ENCODE data around the gene TMEM39B.
A peak's percentile ranks its signal among the peaks of the same experiment; 100 is the strongest.
"Not testable (repeated sequence)": the region's sequence is repeated elsewhere in the genome, so short reads cannot be mapped to it uniquely, and the experiment has no call there.

The TMEM39B gene

DNA sequence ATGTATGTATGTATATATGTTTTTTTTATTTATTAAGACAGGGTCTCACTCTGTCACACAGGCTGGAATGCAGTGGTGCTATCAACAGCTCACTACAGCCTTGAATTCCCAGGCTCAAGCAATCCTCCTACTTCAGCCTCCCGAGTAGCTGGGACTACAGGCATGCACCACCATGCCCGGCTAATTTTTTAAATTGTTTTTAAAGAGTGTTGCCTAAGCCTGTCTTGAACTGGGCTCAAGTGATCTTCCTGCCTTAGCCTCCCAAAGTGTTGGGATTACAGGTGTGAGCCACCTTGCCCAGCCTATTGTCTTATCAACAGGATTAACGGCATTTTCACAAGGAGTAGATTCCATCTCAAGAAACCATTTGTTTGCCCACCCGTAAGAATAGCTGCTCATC lies 40.7 kb downstream of the TMEM39B start:
- H3K4me3 ChIP-seq (ENCODE audit: extremely low read depth, insufficient read depth, low read length, poor library complexity, severe bottlenecking); H3K27ac ChIP-seq (ENCODE audit: low read depth, low read length, severe bottlenecking); H3K9me3 ChIP-seq (ENCODE audit: control insufficient read depth, low read length); H3K4me1 ChIP-seq (ENCODE audit: control insufficient read depth, insufficient read depth, low read length, poor library complexity, severe bottlenecking): not testable (repeated sequence)
- 94 to 100% methylated on average over 2 to 3 of the region's 4 CpGs for WGBS, 2 experiments (ENCODE audit: insufficient coverage in 2 of 2)
- H3K36me3 ChIP-seq (ENCODE audit: control insufficient read depth, insufficient read depth, low read length) = peaks cover 34% of the 10 kb centered on the region

DNA sequence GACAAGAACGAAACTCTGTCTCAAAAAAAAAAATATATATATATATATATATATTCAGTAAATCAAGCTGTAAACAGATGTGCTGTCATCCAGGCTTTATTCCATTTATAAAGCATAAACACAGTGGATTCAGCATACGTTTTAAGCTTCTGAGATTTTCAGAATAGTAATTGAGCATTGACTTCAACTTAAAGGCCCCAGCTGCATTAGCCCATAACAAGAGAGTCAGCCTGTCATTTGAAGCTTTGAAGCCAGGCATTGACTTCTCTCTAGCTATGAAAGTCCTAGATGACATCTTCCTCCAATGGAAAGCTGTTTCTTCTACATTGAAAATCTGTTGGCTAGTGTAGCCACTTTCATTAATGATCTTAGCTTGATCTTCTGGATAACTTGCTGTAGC lies 41.7 kb downstream of the TMEM39B start:
- Histone ChIP-seq H3K27ac (ENCODE audit: low read depth, low read length, severe bottlenecking) (no peak overlapping the region), H3K9me3 (ENCODE audit: control insufficient read depth, low read length) (no peaks in the 10 kb centered on the region), H3K4me3 (ENCODE audit: extremely low read depth, insufficient read depth, low read length, poor library complexity, severe bottlenecking) (no peak overlapping the region), H3K36me3 (ENCODE audit: control insufficient read depth, insufficient read depth, low read length) (peaks cover 36% of the 10 kb centered on the region), H3K4me1 (ENCODE audit: control insufficient read depth, insufficient read depth, low read length, poor library complexity, severe bottlenecking) (peaks cover 6% of the 10 kb centered on the region)
- 100% methylated on average over 1 of the region's 2 CpGs; no CpG with 5 or more reads in 1 of the 2 experiments for WGBS, 2 experiments (ENCODE audit: insufficient coverage in 2 of 2)

- H3K9me3 ChIP-seq (ENCODE audit: control insufficient read depth, low read length) = no peaks in the 10 kb centered on the region
- H3K4me1 ChIP-seq (ENCODE audit: control insufficient read depth, insufficient read depth, low read length, poor library complexity, severe bottlenecking) = peaks cover 6% of the 10 kb centered on the region
- no peak overlapping the region for H3K27ac ChIP-seq (ENCODE audit: low read depth, low read length, severe bottlenecking)
- H3K36me3 ChIP-seq (ENCODE audit: control insufficient read depth, insufficient read depth, low read length) = peaks cover 32% of the 10 kb centered on the region
- 91 to 92% methylated on average over 3 to 4 of the region's 5 CpGs for WGBS, 2 experiments (ENCODE audit: insufficient coverage in 2 of 2)
- no peak overlapping the region for H3K4me3 ChIP-seq (ENCODE audit: extremely low read depth, insufficient read depth, low read length, poor library complexity, severe bottlenecking)
Observed at GRCh38 chr1:32115496-32115895, 42.8 kb downstream of the TMEM39B start.

DNA sequence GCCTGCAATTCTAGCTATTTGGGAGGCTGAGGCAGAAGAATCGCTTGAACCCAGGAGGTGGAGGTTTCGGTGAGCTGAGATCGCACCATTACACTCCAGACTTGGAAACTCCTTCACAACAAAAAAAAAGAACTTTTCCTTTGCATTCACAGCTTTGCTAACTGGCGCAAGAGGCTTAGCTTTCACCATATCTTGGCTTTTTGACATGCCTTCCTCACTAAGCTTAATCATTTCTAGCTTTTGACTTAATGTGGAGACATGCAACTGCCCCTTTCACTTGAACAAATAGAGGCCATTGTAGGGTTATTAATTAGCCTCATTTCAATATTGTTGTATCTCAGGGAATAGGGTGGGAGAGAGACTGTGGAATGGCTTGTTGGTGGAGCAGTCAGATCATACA lies 43.8 kb downstream of the TMEM39B start:
- Histone ChIP-seq H3K9me3 (ENCODE audit: control insufficient read depth, low read length) (no peaks in the 10 kb centered on the region), H3K4me3 (ENCODE audit: extremely low read depth, insufficient read depth, low read length, poor library complexity, severe bottlenecking) (no peak overlapping the region), H3K4me1 (ENCODE audit: control insufficient read depth, insufficient read depth, low read length, poor library complexity, severe bottlenecking) (peaks cover 6% of the 10 kb centered on the region), H3K36me3 (ENCODE audit: control insufficient read depth, insufficient read depth, low read length) (peaks cover 30% of the 10 kb centered on the region), H3K27ac (ENCODE audit: low read depth, low read length, severe bottlenecking) (no peak overlapping the region)
- 100% methylated on average over 2 to 4 of the region's 4 CpGs for WGBS, 2 experiments (ENCODE audit: insufficient coverage in 2 of 2)

DNA sequence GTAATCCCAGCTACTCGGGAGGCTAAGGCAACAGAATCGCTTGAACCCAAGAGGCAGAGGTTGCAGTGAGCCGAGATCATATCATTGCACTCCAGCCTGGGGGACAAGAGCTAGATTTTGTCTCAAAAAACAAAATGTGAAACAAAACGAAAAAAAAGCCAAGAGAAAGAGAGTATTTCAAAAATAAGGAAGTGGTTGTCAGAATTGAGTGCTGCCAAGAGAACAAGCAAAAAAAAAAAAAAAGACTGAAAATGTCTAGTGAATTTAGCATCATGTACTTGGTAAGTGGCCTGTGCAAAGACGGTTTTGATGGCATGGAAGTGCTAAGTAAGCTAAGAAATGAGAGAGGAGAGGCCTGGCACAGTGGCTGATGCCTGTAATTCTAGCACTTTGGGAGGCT lies 49.4 kb downstream of the TMEM39B start:
- 90 to 93% methylated on average over 5 of the region's 5 CpGs for WGBS, 2 experiments (ENCODE audit: insufficient coverage in 2 of 2)
- no peaks in the 10 kb centered on the region for H3K9me3 ChIP-seq (ENCODE audit: control insufficient read depth, low read length)

GRCh38 chr1:32123361-32123760 lies 50.6 kb downstream of the TMEM39B start:
- H3K36me3 ChIP-seq (ENCODE audit: control insufficient read depth, insufficient read depth, low read length); H3K4me1 ChIP-seq (ENCODE audit: control insufficient read depth, insufficient read depth, low read length, poor library complexity, severe bottlenecking); H3K27ac ChIP-seq (ENCODE audit: low read depth, low read length, severe bottlenecking); H3K4me3 ChIP-seq (ENCODE audit: extremely low read depth, insufficient read depth, low read length, poor library complexity, severe bottlenecking); H3K9me3 ChIP-seq (ENCODE audit: control insufficient read depth, low read length): not testable (repeated sequence)
- 100% methylated on average over 2 of the region's 2 CpGs; no CpG with 5 or more reads in 1 of the 2 experiments for WGBS, 2 experiments (ENCODE audit: insufficient coverage in 2 of 2)

More for the DNA sequence above, 49.4 kb downstream of the TMEM39B start:
- Histone ChIP-seq H3K4me1 (ENCODE audit: control insufficient read depth, insufficient read depth, low read length, poor library complexity, severe bottlenecking) (no peaks in the 10 kb centered on the region), H3K4me3 (ENCODE audit: extremely low read depth, insufficient read depth, low read length, poor library complexity, severe bottlenecking) (no peak overlapping the region), H3K36me3 (ENCODE audit: control insufficient read depth, insufficient read depth, low read length) (peaks cover 11% of the 10 kb centered on the region), H3K27ac (ENCODE audit: low read depth, low read length, severe bottlenecking) (no peak overlapping the region)

GRCh38 chr1:32125313-32125712 lies 52.6 kb downstream of the TMEM39B start:
- 94 to 100% methylated on average over 3 to 6 of the region's 8 CpGs for WGBS, 2 experiments (ENCODE audit: insufficient coverage in 2 of 2)
- peaks cover 12% of the 10 kb centered on the region for H3K36me3 ChIP-seq (ENCODE audit: control insufficient read depth, insufficient read depth, low read length)
- H3K9me3 ChIP-seq (ENCODE audit: control insufficient read depth, low read length) = no peaks in the 10 kb centered on the region
- H3K4me3 ChIP-seq (ENCODE audit: extremely low read depth, insufficient read depth, low read length, poor library complexity, severe bottlenecking) = no peak overlapping the region
- no peaks in the 10 kb centered on the region for H3K4me1 ChIP-seq (ENCODE audit: control insufficient read depth, insufficient read depth, low read length, poor library complexity, severe bottlenecking)
- H3K27ac ChIP-seq (ENCODE audit: low read depth, low read length, severe bottlenecking) = no peak overlapping the region

- Histone ChIP-seq H3K9me3 (ENCODE audit: control insufficient read depth, low read length) (no peaks in the 10 kb centered on the region), H3K36me3 (ENCODE audit: control insufficient read depth, insufficient read depth, low read length) (peaks cover 19% of the 10 kb centered on the region), H3K4me3 (ENCODE audit: extremely low read depth, insufficient read depth, low read length, poor library complexity, severe bottlenecking) (no peak overlapping the region), H3K4me1 (ENCODE audit: control insufficient read depth, insufficient read depth, low read length, poor library complexity, severe bottlenecking) (no peaks in the 10 kb centered on the region), H3K27ac (ENCODE audit: low read depth, low read length, severe bottlenecking) (no peak overlapping the region)
- WGBS, 2 experiments (ENCODE audit: insufficient coverage in 2 of 2) = 80% methylated on average over 1 of the region's 3 CpGs; no CpG with 5 or more reads in 1 of the 2 experiments
Observed at GRCh38 chr1:32126770-32127169, 54.0 kb downstream of the TMEM39B start.

DNA sequence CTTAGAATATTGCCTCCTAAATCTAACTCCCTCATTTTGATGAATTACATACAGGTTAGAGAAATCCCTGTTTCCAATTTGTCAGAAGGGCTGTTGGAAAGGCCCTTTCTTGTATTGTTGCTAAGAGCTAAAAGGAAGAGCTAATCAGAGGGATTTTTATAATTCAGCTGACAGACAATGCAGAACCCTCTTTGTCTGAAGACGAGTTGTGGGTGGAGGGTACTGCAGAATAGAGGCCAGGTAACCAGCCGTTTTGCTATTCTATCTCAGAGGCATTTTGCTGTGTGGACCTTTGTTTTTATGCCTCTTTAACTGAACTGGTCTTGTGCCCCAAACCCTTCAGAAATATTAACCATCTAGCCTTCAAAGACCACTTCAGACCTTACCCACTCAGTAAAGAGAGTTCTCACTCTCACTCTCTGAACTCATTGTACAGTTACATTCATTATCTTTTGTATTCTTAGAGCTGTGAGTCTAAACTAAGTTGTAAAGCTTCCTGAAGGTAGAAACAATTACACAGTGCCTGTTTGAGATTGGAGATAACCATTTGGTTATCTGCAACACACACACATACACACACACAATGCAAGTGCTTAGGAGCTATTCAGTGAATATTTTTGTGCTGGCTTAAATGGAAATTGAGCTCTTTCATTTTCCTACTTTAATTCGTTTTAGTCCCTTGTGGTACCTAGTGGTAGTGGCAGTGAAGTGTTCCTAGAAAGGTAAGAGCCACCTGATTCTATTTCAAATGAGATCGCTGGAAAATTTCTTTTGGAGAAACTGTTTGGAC lies 54.9 kb downstream of the TMEM39B start:
- H3K4me3 ChIP-seq (ENCODE audit: extremely low read depth, insufficient read depth, low read length, poor library complexity, severe bottlenecking) = no peak overlapping the region
- whole genome bisulfite sequencing, 2 experiments (ENCODE audit: insufficient coverage in 2 of 2) = 58 to 82% methylated on average over 2 of the region's 4 CpGs
- H3K9me3 ChIP-seq (ENCODE audit: control insufficient read depth, low read length) = no peaks in the 10 kb centered on the region
- no peaks in the 10 kb centered on the region for H3K4me1 ChIP-seq (ENCODE audit: control insufficient read depth, insufficient read depth, low read length, poor library complexity, severe bottlenecking)
- peaks cover 19% of the 10 kb centered on the region for H3K36me3 ChIP-seq (ENCODE audit: control insufficient read depth, insufficient read depth, low read length)
- H3K27ac ChIP-seq (ENCODE audit: low read depth, low read length, severe bottlenecking) = peak overlapping the region; percentile 16

DNA sequence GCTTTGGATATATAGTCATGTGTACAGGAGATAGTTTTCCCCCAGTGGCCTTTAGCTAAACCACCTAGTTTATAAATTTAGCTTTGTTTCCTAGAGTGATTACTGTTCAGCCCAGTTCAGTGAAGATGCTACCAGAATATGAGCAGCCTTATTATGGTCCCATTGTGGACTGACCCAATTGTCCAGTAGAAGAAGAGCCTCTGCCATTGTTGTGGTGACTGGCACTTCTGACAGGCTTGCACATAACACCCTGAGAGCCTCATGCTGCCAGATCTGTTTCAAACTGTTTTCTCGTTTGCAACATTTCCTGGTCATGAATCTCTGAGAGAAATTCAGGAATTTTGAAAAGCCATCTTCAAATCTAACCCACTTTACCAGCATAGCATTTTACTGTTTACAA lies 55.7 kb downstream of the TMEM39B start:
- Histone ChIP-seq H3K9me3 (ENCODE audit: control insufficient read depth, low read length) (no peaks in the 10 kb centered on the region), H3K27ac (ENCODE audit: low read depth, low read length, severe bottlenecking) (no peak overlapping the region), H3K4me3 (ENCODE audit: extremely low read depth, insufficient read depth, low read length, poor library complexity, severe bottlenecking) (no peak overlapping the region), H3K36me3 (ENCODE audit: control insufficient read depth, insufficient read depth, low read length) (peaks cover 19% of the 10 kb centered on the region), H3K4me1 (ENCODE audit: control insufficient read depth, insufficient read depth, low read length, poor library complexity, severe bottlenecking) (peaks cover 4% of the 10 kb centered on the region)
- WGBS, 2 experiments (ENCODE audit: insufficient coverage in 2 of 2) = 88 to 100% methylated on average over 1 of the region's 1 CpG

DNA sequence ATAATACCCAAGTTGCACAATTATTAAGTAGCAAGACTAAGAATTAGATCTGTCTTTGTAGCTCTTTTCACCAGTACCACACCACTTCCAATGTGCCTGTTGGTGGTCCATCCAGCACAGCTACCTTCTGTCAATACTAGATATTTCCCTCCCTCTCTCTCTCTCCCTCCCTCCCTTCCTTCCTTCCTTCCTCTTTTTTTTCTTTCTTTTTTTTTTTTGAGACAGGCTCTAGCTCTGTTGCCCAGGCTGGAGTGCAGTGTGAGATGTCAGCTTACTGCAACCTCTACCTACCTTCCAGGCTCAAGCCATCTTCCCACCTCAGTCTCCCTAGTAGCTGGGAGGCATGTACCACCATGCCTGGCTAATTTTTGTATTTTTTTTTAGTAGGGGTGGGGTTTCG lies 56.2 kb downstream of the TMEM39B start:
- peaks cover 4% of the 10 kb centered on the region for H3K4me1 ChIP-seq (ENCODE audit: control insufficient read depth, insufficient read depth, low read length, poor library complexity, severe bottlenecking)
- no peak overlapping the region for H3K27ac ChIP-seq (ENCODE audit: low read depth, low read length, severe bottlenecking)
- no CpG with 5 or more reads among the region's 1 CpG for whole genome bisulfite sequencing, 2 experiments (ENCODE audit: insufficient coverage in 2 of 2)
- no peaks in the 10 kb centered on the region for H3K9me3 ChIP-seq (ENCODE audit: control insufficient read depth, low read length)
- no peak overlapping the region for H3K4me3 ChIP-seq (ENCODE audit: extremely low read depth, insufficient read depth, low read length, poor library complexity, severe bottlenecking)
- H3K36me3 ChIP-seq (ENCODE audit: control insufficient read depth, insufficient read depth, low read length) = peaks cover 19% of the 10 kb centered on the region

Data from mesodermal cell (in vitro differentiated cells).